Measurements from ENCODE around the gene UBC.
"Not testable (repeated sequence)": the region's sequence is repeated elsewhere in the genome, so short reads cannot be mapped to it uniquely, and the experiment has no call there.

DNA sequence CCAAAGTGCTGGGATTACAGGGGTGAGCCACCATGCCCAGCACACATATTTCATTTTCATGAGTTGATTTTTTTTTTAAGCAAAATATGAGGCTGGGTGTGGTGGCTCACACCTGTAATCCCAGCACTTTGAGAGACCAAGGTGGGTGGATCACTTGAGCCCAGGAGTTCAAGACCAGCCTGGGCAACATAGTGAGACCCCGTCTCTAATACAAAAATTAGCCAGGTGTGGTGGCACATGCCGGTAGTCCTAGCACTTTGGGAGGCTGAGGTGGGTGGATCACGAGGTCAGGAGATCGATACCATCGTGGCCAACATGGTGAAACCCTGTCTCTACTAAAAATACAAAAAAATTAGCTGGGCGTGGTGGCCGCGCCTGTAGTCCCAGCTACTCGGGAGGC, 17.1 kb upstream of the UBC start:
- TF ChIP-seq CTCF (conservative IDR thresholded peaks at IDR 0.05 in 1 of 2, IDR thresholded peaks at IDR 0.05 in 1 of 2; ENCODE audit: low read depth in 1 of 2, low read length in 2 of 2); EZH2 (IDR thresholded peaks at IDR 0.05; ENCODE audit: low read length, missing control alignments): not testable (repeated sequence)
